ENCODE results near the gene TCTN1. TPM values are rescaled to one million over a fixed set of nuclear protein-coding genes. Genes with fewer than 3 reads are reported as not detected.
"Not testable (repeated sequence)": the region's sequence is repeated elsewhere in the genome, so short reads cannot be mapped to it uniquely, and the experiment has no call there.

TCTN1 gene
- total RNA-seq, 4 donors from 2014 or later: 19.4 to 32.5 (median 30.5) TPM

DNA sequence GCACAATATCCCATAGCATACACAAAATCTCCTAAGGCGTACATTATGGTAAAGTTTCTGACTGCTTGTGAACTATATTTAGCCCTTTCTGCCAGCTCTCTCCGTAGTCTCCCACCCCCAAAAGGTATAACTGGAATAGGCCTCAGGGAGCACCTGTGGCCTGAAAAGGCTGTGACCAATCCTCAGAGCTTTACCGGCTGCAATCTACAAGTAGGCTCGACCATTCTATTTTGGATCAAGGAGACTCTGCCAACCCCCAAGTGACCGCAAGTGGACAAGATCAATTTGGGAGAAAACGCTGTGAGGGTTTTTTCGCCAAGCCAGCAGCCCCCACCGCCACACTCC, 32.0 kb upstream of the TCTN1 start:
- H3K27me3 ChIP-seq: no peaks in the 10 kb centered on the region
- H3K36me3 ChIP-seq: no peaks in the 10 kb centered on the region
- TF ChIP-seq, protein P1, sequence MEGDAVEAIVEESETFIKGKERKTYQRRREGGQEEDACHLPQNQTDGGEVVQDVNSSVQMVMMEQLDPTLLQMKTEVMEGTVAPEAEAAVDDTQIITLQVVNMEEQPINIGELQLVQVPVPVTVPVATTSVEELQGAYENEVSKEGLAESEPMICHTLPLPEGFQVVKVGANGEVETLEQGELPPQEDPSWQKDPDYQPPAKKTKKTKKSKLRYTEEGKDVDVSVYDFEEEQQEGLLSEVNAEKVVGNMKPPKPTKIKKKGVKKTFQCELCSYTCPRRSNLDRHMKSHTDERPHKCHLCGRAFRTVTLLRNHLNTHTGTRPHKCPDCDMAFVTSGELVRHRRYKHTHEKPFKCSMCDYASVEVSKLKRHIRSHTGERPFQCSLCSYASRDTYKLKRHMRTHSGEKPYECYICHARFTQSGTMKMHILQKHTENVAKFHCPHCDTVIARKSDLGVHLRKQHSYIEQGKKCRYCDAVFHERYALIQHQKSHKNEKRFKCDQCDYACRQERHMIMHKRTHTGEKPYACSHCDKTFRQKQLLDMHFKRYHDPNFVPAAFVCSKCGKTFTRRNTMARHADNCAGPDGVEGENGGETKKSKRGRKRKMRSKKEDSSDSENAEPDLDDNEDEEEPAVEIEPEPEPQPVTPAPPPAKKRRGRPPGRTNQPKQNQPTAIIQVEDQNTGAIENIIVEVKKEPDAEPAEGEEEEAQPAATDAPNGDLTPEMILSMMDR (IDR thresholded peaks at IDR 0.05): peak in 2 of 4 experiments; percentile 2
- TF ChIP-seq POLR2AphosphoS5 (IDR thresholded peaks at IDR 0.05): peak; percentile 1
- no peak for TF ChIP-seq EP300 (IDR thresholded peaks at IDR 0.05)
- TF ChIP-seq POLR2A (IDR thresholded peaks at IDR 0.05): no peak
- peaks cover 2 to 82% (median 23%) of the 10 kb centered on the region in 3 donors for H3K4me1 ChIP-seq
- ATAC-seq: no peak
- 2 to 13% methylated on average over 1 to 5 of the region's 8 CpGs for WGBS, 2 donors (ENCODE audit: low coverage in 1 of 2)
- H3K9me3 ChIP-seq: no peaks in the 10 kb centered on the region
- H3K27ac ChIP-seq: peak overlapping the region; percentile 39 to 97 (median 95)
- peak overlapping the region; percentile 68 to 90 for H3K4me3 ChIP-seq

DNA sequence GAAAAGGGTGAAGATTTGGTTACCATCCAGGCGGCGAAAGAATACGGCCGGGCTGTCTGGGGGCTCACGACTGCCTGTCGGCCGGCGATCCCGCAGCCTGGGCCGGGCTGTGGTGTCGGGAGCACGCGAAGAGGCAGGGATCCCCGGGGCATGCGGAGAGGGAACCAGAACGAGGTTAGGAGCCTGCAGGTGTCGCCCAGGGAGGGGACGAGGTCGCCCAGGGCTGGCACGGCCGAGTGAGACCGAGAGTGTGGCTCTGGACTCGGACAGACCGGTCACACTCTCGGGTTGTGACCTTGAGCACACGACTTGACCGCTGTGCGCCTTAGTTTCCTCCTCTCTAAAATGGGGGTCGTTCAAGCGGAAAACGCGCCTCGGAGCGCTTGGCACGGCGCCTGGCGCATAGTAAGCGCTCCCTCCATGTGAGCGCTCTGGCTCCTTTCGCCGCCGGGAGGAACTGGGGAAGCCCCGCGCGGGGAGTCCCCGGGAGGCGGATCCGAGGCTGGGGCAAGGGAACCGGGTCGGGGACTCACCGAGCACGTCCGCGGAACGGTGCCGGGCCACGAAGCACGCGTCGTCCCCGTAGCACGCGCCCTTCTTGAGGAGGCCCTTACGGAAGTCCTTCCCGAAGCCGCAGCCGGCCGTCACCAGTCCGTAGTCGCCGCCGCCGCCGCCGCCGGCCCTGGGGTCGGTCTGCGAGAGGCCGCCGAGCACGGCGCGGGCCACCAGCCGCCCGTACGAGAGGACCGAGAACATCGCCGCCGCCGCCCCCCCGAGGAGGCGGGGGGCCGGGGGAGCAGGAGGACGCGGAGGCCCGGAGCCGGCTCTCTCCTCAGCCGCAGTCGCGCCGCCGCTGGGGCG, 31.4 kb upstream of the TCTN1 start:
- Histone ChIP-seq H3K9me3 (no peaks in the 10 kb centered on the region), H3K4me3 (peak overlapping the region; percentile 68 to 90), H3K4me1 (peaks cover 2 to 76% (median 23%) of the 10 kb centered on the region in 3 donors), H3K27me3 (no peaks in the 10 kb centered on the region), H3K27ac (peak overlapping the region; percentile 39 to 97 (median 95)), H3K36me3 (no peaks in the 10 kb centered on the region)
- WGBS, 2 donors (ENCODE audit: low coverage in 1 of 2): 0% methylated on average over 1 of the region's 104 CpGs; no CpG with 5 or more reads in 1 of the 2 donors
- TF ChIP-seq EP300 (IDR thresholded peaks at IDR 0.05): no peak
- TF ChIP-seq, protein P1 (IDR thresholded peaks at IDR 0.05): peak in 1 of 4 experiments; percentile 1
- TF ChIP-seq POLR2AphosphoS5 (IDR thresholded peaks at IDR 0.05): peak; percentile 3
- ATAC-seq: peak; percentile 64

DNA sequence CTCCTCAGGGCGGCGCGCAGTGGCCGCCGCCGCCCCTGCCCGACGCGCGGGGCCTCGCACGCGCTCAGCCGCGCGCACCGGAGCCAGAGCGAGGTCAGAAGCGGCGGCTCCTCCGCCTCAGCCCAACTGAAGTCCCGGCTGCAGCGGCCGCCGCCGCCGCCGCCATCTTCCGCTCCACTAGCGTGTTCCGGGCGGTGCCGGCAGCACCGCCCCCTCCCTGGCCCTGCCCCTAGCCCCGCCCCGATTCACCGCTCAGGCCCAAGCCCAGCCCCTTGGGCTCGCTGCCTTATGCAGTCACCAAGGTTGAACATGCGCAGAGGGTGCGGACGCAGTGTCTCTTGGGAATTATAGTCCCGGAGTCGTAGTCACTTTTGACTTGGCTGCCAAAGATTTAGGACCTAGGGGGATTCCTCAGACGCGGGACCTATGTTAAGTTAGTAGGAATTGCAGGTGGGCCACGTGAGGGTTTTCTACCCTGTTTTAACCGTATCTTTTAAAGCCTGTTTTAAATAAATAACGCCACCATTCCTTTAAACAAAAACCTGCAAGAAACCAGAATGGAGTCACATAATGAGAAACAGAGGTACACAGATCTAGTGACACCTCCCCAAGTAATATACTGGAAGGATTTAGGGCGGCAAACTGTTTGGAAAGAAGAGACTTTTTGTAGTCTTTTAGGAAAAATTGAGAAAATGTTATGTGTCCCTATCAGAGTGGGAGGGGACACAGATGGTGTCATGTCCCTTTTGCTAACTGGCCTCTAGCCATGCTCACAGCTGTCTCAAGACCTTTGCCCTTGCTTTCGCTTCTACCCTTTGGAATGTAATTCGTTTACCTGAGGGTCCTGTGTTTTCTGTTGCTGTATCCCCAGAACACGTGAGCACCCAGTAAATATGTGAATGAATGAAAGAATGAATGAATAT, 30.5 kb upstream of the TCTN1 start, which contains the start of gene PPTC7:
Gene PPTC7, minus strand, starts transcription at position 182 of the 923 bp plus-strand sequence. CDS start 287 bp downstream, outside the sequence.
- Histone ChIP-seq H3K4me3 (peak within 1 kb of the TSS; percentile 68 to 90), H3K27ac (peak within 1 kb of the TSS; percentile 60 to 97 (median 95)), H3K27me3 (no peaks in the 10 kb centered on the region), H3K36me3 (no peaks in the 10 kb centered on the region), H3K4me1 (peaks cover 2 to 67% (median 23%) of the 10 kb centered on the region in 3 donors), H3K9me3 (no peaks in the 10 kb centered on the region)
- WGBS, 2 donors (ENCODE audit: low coverage in 1 of 2): 1 to 8% methylated on average over 12 to 19 of the region's 52 CpGs
- TF ChIP-seq POLR2A (IDR thresholded peaks at IDR 0.05) (peak; percentile 78 to 92), POLR2AphosphoS5 (IDR thresholded peaks at IDR 0.05) (peak; percentile 74), EP300 (IDR thresholded peaks at IDR 0.05) (no peak)
- TF ChIP-seq, protein P1 (IDR thresholded peaks at IDR 0.05): peak in 2 of 4 experiments; percentile 3 to 11
- peak; percentile 99 for ATAC-seq

DNA sequence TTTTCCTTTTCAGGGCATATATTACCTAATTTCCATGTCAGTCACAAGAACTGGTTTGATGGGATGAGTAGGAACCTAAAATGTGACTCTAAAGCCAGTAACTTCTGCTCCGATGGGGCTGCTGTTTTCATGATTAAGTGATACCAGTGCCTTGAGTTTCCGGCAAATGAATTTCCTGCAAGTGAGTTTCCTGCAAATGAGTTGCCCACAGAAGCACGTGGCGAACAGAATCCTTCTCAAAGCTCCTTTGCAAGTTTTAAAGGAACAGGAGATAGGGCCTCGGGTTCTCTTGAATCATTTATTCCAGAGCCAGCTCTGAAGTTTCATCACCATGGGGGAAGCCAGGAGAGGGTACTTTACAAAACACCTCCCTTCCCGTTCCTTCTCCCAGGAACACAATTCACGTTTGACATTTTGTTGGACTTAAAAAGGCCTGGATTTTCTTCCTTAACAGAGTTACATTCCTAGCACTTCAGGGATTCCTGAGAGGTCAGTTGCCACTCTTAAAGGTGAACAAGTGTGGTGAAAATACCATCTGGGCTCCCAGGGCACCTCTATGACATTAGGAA, 28.6 kb upstream of the TCTN1 start:
- WGBS, 2 donors (ENCODE audit: low coverage in 1 of 2): 3 to 29% methylated on average over 6 to 7 of the region's 7 CpGs

DNA sequence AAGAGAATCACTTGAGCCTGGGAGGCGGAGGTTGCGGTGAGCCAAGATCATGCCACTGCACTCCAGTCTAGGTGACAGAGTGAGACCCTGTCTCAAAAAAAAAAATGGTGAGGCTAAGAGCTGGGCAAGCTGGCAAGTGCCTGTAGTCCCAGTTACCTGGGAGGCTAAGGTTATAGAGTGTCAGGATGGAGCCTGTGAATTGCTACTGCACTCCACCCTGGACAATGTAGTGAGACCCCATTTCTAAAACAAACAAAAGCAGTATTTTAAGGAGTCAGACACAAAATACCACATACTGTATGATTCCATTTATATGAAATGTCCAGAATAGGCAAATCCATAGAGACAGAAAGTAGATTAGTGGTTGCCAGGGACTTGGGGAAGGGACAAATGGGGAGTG, 26.8 kb upstream of the TCTN1 start:
- H3K27ac ChIP-seq: peak overlapping the region in 2 of 4 donors; percentile 94 to 96
- H3K9me3 ChIP-seq, H3K36me3 ChIP-seq, ATAC-seq, H3K27me3 ChIP-seq, H3K4me3 ChIP-seq: not testable (repeated sequence)
- no CpG with 5 or more reads among the region's 2 CpGs for WGBS, 2 donors (ENCODE audit: low coverage in 1 of 2)
- peaks cover 2 to 54% (median 15%) of the 10 kb centered on the region in 3 donors for H3K4me1 ChIP-seq

More for the DNA sequence above, 28.6 kb upstream of the TCTN1 start:
- peaks cover 2 to 51% (median 15%) of the 10 kb centered on the region in 3 donors for H3K4me1 ChIP-seq
- H3K27ac ChIP-seq: peak overlapping the region; percentile 50 to 97 (median 95)
- no peak overlapping the region for H3K4me3 ChIP-seq
- H3K36me3 ChIP-seq: no peaks in the 10 kb centered on the region
- no peaks in the 10 kb centered on the region for H3K9me3 ChIP-seq
- no peaks in the 10 kb centered on the region for H3K27me3 ChIP-seq
- TF ChIP-seq POLR2A (IDR thresholded peaks at IDR 0.05) (no peak), EP300 (IDR thresholded peaks at IDR 0.05) (no peak), POLR2AphosphoS5 (IDR thresholded peaks at IDR 0.05) (peak; percentile 76)
- ATAC-seq: peak; percentile 20

Measured in gastroesophageal sphincter (tissue), 4 donors.